HTR-8/SVneo (cell line): ENCODE results near the gene HDAC7.

Source experiments
- DNase-seq: peaks from one replicate; pipeline ENCODE4 v3.0.0; 2011; ENCODE audit warnings: low spot score, mixed read lengths; ENCODE audit not compliant: insufficient read length
- FAIRE-seq: peaks from 2 replicates; lab custom pipeline; 2011; peaks lifted over from hg19 to GRCh38; lab: Jason Lieb, UNC

The HDAC7 gene

DNA sequence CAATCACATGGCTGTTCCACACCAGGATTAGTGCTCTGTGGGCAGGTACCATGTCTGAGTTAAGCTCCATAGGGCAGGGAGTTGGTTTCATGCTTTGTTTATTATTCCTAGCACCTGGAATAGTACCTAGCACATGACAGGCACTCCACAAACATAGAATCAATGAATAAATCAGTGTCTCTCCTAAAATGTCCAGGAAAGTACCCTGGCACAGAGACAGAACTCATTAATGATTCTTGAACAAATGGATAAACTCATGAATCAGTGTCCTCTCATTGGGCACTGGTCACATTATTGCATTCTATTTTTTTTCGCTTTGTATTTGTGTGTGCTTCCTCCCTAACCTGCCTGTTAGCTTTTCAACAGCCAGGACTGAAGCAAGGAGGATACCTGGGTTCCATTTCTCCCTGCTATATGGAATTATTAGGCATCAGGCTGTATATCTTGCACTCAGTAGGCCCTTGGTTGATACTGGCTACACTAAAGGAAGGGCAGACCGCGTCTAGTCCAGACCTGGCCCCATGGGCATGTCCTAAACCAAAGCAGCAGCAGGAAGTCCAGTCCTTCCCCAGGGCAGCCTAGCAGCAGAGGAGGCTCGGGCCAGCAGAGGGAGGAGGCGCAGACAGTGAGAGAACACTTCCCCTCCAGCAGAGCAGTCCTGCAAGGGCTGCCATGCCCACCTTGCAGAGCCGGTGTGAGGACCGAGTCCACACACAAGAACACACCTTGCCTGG, 18.4 kb downstream of the HDAC7 start:
- DNase-seq = no peak
- FAIRE-seq = peak; percentile 46

DNA sequence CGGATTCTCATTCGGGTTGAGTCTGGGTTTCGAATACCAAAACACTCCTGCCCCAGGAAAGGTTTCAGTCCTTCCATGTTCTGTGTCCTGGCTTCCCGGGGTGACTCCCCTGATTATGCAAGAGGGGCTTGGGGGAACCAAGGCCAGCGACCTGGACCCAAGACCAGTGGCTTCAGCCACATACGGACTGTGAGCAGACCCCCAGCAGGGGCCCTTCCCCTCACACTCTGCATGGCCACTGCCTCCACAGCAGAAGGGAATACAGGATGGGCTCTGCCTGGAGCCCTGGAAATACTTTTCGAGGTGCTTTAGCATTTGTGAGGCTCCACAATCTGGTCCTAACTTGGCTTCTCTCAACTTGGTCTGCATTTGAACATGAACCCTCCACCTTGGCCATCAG, 19.1 kb downstream of the HDAC7 start:
- no peak for FAIRE-seq

DNA sequence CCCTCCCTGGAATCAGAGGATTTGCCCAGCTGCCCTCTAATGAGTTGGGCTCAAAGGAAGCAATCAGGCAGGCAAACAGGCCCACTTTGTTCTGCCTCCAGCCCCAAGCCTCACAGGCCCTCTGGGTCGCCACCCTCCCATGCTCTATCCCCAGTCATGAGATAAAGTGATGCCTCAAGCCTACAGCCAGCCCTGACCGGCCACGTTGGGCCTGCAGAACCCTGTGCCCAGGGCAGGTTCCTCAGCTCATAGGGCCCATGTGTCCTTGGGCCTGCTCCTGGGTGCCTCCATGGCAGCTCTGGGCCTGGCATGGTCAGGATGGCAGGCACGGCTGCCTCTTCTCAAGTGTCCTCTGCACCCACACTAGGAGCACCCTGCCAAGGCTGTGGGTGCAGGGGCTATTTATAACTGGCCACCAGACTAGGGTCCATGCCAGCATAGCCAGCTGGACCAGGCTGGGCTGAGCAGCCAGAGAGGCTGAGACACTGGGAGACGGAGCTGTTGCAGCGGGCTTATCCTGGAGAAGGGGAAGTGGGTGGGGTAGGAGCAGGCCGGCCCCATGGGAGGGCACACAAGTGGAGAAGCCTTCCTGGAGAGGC, 20.2 kb downstream of the HDAC7 start:
- FAIRE-seq = no peak

More for the DNA sequence above, 19.1 kb downstream of the HDAC7 start:
- DNase-seq = no peak

DNA sequence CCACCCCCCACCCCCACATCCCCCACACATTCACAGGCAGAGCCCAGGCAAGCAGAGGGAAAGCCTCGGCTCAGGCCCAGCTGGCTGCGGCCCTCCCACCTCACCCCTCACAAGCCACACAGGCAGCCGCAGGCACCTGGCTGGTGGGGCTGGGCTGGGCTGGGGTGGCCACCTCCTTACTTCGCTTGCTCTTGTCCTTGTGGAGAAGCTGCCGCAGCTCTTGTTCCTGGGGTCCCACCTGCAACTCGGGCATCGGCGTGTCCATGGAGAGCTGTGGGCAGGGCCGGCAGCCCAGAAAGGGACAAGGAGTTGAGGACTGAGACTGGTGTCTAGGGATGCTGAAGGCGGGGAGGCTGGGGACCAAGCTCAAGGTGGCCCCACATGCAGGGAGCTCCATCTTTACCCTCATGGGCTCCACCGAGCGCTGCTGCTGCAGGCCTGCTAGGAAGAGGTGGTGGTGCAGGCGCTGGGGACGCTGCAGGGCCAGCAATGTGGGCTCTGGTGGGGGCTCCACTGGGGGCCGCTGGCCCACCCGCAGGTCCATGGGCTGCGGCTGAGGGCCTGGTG, 21.2 kb downstream of the HDAC7 start:
- FAIRE-seq (no peak), DNase-seq (no peak)

More for the DNA sequence above, 20.2 kb downstream of the HDAC7 start:
- no peak for DNase-seq

DNA sequence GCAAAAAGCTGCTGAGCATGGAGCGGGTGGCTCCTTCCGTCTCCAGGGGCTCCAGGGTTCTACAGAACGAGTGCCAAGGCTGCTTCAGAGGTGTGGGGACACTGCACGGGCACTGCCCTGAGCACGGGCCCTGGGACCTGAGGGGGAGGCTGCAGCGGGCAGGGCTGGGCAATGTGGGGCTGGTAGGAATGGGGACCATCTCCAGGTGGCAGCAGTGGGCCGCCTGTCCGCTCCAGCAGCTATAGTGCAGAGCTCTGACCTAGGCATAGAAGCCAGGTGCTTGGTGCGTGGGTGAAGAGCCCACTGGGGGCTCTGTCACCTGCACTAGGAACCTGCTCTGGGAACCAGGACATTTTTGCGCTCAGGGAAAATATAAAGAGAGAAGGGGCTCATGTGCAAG, 22.3 kb downstream of the HDAC7 start:
- DNase-seq (no peak), FAIRE-seq (no peak)

DNA sequence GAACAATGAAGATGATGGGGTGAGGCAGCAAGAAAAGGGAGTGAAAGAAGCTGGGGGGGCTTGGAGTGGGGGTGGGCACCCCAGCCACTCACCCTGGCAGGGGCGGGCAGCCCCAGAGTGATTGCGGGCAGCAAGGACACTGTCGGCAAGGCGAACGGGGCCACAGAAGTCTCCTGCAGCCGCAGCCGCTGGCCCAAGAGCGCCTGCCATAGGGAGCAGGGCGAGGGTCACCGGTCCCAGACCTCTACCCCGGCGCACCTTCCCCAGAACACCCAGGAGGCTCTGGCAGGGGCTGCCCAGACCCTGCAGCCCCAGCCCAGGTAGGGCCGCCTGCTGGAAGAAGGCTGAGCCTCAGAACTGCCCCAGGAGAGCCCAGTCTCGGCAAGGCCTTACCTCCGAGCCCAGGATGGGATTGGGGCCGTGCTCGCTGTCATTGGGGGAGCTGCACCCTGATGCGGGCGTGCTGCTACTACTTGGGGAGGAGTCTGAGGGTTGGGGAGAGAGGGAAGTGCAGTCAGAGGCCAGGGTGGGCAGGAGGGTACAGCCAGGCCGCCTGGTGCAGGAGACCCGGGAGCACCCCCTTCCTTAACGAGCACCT, 23.8 kb downstream of the HDAC7 start:
- no peak for DNase-seq
- FAIRE-seq = no peak

DNA sequence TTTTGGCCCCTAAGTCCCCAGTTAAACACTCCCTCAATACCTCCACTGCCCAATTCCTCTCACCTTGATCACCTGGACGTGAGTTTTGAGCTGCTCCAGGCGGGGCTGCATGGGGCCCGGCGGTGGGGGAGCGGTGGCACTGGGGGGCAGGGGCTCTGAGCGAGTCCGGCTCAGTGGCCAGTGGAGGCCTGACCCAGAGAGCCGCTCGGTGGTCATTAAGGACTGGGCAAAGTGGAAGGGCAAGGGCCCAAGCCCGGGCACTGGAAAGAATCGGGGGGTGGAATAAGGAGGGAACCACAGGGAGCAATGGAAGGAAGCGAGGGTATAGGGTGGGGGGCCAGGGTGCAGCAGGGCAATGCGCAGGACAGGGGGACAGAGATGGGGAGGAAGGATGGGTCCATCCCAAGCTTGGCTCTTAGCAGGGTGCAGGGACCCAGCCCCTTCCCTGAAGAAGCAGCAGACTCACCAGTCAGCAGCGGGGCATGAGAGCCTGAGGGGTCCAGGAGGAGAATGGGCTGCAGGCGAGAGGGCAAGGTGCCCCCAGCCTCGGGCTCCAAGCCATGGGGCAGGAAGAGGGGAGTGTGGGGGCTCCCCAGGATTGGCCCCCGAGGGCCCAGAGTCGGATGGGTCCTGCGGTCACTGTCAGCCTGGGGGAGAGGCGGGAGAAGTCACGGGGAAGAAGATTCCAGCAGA, 24.4 kb downstream of the HDAC7 start:
- FAIRE-seq (no peak), DNase-seq (no peak)

DNA sequence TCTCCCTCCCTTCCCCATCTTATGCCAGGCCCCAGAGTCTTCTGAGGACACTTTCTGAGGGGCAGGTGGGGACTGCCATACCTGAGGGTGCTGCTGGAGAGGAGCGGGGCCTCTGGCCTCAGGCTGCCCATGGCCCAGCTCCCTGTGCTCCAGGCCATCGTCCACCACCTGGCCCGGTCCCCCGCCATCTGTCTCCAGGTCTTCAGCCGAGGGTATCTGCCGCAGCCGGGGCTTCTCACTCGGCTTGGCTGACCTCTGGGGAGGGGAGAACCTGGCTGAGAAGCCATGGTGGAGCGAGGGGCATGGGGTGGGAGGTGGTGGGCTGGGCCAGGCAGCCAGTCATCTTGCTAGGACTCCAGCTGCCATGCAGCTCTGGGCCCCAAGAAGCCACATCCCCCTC, 25.0 kb downstream of the HDAC7 start:
- FAIRE-seq = no peak
- no peak for DNase-seq

DNA sequence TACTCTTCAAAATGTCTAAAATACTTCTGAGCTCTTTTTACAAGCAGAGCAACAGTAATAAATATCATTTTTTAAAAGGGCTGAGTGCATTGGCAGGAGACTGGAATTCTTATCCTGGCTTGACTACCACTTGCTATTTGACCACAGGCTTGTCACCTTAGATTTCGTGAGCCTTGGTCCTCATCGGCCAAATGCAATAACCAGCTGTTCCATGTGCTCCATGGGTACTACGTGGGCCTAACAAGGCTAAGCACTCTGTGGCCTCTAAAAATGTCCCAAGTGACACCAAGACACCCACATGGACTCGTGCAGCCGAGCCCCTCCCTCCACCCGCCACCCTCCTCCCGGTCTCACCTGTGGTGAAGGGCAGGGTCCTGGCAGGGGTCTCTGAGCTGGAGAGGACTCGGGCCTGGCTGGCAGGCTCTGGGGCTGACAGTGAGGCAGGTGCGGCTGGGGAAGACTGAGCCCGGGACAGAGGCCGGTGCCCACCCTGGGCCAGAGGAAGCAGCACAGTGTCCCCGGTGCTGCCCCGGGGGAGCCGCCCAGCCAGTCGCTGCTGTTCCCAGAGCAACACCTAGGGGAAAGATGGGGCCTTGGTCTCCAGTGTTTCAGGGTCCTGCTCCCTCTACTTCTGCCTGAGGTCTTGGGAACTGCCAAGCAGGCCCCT, 26.6 kb downstream of the HDAC7 start:
- DNase-seq = no peak
- no peak for FAIRE-seq

DNA sequence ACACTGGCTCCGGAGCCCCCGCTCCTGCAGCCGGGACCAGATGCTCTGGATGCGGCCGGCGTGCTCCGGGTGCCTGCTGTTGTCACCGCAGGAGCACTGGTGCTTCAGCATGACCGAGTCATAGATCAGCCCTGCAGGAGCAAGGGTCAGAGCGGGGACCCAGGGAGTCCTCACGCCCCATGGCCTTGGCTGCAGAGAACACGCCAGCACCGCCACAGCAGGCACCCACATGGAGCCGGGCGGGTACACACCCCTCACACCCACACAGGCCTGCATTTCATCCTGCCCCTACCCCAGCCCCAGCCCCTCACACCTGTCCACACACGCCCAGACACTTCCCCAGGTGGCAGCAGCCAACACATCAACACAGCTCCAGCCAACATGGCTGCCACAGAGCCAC, 27.8 kb downstream of the HDAC7 start:
- DNase-seq (no peak), FAIRE-seq (no peak)

DNA sequence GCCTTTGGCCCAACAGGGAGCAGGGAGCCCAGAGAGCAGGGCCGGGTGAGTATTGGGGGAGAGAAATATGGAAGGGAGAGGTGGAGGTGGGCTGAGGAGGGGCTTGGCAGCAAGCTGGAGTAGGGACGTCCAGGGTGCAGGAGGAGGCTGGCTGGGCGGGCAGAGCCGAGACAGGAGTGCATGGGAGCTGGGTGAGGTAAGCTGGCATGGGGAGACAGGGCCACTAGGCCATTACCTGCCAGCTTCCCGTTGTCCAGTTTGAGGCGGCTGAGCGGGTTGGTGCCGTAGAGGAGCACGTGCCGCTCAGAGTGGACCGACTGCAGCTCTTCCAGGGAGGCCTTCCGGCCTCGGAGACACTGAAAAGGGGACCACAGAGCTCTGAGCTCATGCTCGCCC, 28.4 kb downstream of the HDAC7 start:
- DNase-seq (no peak), FAIRE-seq (no peak)

DNA sequence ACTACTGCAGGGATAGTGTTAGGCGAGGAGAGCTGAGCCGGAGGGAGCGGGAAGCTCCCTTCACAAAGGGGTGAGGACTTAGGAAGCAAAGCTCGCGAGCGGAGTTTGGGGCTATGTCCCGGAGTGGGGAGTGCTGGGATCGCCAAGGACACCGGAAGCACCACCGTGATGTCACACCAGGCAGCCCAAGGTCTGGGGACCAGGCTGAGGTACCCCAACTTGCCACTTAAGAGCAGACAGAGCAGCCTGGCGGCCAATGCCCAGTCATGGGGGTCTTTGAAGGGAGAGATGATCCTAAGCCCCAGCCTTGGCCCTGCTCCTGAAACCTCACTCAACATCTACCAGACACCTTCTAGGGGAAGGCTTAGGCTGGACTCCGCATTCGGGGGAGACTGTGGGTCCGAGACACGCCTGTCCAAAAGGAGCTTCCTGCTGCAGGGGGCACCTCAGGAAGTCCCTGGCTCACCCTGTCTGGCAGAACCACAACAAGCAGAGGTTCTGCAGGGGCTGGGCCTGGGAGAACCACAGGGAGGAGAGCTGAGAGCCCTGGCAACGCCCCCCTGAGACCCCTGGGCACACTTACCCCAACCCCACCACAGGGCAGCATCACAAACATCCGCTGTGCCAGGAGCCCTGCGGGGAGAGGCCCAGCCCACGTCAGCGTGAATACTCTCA, 28.9 kb downstream of the HDAC7 start:
- DNase-seq (no peak), FAIRE-seq (no peak)

DNA sequence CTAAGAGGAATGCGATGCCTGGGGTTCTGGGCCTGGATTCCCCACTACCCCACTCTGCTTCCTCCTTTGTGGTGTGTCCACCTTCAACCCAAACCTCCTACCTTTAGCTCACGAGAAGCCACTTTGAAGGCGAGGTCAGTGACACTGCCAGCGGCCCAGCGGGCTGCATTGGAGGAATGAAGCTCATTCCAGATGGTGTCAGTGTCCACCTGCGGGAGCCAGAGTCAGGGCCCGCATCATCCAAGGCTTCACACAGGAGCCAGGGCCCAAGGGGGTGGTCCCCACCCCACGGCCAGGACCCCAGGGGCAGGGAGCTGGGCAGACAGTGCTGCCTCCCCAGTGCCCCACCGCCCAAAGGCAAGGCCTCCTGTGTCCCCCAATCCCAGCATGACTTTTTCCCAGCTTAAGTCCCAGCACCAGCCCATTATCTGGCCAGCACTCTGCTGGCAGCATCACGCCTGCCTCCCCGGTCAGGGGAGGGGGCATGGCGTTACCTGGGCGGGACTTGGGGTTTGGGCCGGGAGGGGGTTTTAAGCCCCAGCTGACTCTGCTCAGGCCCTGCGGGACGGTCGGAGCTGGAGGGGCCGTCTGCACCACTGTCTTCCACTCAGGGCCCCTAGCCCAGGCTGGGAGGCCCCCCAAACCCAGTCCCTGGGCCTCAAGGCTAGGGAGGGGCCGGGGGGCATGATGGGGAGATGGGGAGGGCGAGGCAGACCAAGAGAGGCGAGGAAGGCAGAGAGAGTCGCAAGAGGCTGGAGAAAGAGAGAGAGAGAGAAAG, 29.8 kb downstream of the HDAC7 start:
- no peak for DNase-seq
- FAIRE-seq = no peak

DNA sequence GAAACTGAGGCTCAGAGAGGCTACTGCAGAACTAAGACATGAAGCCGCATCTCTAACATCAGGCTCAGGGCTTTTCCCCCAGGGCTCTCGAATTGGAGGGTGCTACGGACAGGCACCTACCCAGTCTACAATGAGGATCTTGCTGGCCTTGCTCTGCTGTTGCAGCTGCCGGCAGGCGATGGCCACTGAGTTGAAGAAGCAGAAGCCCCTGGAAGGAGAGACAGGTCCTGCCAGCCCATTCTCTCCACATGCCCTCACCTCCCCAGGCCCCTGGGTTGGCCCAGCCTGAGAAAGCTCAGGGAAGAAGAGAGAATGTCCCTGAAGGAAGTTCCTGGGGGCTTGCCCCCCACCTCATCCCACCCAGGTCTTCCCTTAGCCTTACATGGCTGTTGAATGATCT, 30.6 kb downstream of the HDAC7 start:
- no peak for DNase-seq
- FAIRE-seq = no peak

DNA sequence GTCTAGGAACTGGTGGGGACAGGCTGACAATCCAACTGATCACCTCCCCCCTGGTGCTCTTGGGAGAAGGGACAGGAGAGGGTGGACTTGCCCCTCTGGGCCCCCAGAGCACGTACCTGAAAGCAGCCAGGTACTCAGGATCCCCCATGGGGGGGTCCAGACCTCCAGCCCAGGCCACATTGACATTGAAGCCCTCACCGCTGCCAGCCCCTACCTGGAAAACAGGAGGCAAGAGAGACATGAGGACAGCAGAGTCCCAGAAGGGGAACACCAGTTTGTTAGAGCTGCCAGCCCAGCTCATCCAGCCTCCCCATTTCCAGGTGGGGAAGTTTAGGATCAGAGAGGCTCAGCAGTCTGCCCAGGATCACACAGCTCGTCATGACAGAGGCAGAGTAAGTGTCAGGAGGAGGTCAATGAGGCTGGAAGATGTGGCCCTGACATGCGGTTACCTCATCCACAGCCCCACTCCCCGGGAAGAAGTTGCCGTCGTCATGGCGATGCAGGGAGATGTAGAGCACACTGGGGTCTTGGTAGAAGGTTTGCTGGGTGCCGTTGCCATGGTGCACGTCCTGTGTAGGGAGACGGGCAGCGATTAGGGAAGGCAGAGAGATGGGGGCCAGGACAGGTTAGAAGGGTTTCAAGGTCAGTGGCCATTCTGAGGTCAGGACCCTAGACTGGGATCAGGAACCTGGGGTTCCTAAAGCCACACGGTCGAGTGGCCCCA, 31.9 kb downstream of the HDAC7 start:
- FAIRE-seq = no peak
- DNase-seq = no peak

DNA sequence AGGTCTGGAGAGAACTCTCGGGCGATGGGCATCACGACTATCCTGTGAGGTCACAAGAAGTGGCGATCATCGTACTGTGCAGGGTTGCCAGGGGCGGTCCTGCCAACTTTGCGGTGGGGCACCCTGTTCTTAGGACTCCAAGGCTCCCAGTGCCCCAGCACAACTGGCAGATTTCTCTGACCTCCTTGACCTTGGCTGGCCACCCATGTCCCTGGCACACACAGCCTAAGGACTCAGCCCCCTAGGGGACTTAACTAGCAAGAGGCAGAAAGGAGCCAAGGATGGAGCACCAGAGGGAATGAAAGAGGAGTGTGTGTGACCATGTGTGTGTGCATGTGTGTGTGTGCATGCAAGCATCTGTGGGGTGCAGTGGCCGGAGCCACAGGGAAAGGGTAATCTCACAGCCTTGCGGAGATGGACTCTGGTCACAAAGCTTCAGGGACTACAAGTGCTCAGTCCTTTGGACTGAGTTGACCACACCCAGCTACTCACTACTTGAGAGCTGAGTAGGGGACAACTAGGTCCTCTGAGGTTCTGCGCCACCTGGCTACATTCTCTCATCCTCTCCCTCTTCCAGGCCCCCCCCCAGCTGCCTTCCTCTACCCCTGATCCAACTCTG, 32.9 kb downstream of the HDAC7 start:
- no peak for FAIRE-seq
- DNase-seq = no peak

DNA sequence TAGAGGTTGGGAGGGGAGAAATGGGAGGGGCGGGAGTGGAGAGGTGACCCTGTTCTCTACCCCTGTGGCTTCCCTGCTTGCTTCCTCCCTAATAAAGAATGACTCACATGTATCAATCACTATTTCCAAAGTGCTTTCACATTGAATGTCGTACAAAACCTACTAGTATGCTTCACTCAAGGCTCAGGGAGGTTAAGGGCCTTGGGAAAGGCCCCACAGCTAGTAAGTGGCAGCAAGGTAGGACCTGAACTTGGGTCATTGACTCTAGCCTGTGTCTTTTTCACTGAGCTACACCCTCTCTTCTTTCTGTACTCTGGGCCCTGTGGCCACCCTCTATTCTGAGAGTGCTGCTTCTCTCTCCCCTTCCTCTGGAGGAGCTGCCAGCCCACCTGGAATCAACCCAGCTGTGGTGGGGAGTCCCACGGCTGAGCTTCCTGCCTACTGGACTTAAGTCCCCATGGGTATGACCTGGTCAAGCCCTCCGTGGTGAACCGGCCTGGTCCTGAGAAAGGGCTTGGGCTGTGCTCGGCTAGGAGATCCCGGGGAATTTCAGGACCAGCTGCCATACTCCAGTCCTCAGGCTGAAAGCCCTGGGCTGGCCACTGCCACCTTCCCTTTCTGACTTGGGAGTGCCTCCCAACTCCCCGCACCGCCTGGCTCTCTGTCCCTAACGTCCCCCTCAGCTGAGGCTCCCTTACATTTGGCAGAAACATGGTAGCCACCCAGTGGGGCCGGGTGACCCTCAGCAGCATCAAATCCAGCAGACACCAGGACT, 33.6 kb downstream of the HDAC7 start:
- DNase-seq = no peak
- FAIRE-seq = no peak
